CD4-positive, alpha-beta T cell treated with Interleukin-15 for 4 hours (primary cell): ENCODE measurements around the gene WBP1L.
"Not testable (repeated sequence)": the region's sequence is repeated elsewhere in the genome, so short reads cannot be mapped to it uniquely, and the experiment has no call there.

Experiments
- DNase-seq: peaks from one replicate; pipeline ENCODE4 v3.0.0-alpha.2; 2020; ENCODE audit warnings: low spot score

Gene WBP1L

GRCh38 chr10:102758933-102759262 is 15.2 kb downstream of the WBP1L start:
- DNase-seq, result not testable (repeated sequence)

DNA sequence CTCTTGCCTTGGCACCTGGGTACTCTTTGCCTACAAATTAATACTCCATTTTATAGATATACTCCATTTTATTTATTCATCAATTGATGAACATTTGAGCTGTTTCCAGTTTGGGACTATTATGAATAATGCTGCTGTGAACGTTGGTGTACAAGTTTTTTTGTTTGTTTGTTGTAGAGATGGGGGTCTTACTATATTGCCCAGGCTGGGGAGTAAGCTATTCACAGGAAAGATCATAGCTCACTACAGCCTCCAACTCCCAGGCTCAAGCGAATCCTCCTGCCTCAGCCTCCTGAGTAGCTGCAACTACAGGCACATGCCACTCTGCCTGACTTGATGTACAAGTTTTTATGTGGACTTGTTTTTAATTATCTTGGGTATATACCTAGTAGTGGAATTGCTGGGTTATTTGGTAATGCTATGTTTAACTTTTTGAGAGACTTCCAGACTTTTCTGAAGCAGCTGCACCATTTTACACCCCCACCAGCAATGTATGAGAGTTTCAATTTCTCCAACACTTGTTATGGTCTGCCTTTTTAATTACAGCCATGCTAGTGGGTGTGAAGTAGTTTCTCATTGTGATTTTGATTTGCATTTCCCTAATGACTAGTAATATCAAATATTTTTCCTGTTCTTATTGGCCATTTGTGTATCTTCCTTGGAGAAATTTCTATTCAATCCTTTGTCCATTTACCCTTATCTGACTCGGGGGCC is 15.9 kb downstream of the WBP1L start:
- DNase-seq, result no peak

DNA sequence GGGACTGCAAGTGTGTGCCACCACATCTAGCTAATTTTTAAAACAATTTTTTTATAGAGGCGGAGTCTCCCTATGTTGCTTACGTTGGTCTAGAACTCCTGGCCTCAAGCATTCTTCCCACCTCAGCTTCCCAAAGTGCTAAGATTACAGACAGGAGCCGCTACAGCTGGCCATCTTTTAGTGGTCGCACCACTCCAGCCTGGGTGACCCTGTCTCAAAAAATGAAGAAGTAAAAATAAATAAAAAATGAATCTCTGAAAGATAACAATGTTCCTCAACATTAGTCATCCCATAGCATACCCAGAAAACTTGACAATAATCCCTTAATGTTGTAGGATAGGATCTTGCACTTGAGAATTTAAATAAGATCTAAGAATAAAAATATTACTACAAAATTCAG is 18.2 kb downstream of the WBP1L start:
- no peak for DNase-seq

- no peak for DNase-seq
Measured at GRCh38 chr10:102762401-102763015, 18.8 kb downstream of the WBP1L start.

DNA sequence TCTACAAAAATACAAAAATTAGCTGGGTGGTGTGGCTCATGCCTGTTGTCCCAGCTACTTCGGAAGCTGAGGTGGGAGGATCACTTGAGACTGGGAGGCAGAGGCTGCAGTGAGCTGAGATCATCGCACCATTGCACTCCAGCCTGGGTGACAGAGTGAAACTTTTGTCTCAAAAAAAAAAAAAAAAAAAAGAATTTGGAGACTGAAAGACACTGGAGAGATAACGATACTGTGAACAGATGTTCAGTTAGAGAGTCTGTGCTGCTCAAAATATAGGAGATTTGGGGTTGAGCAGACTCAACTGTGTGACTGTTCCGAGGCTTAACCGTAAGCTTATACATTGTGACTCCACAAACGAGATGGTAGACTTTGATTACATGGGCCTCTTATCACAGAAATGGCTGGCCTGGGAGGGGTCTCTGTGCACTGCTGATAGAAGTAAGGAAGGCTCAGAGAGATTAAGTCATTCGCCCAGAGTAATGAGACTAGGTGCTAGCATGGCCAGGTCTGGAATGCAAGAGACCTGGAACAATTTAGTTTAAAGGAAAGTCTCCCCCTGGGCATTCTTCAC is 19.4 kb downstream of the WBP1L start:
- no peak for DNase-seq

GRCh38 chr10:102764470-102765161 is 20.9 kb downstream of the WBP1L start:
- no peak for DNase-seq

- no peak for DNase-seq
Measured at GRCh38 chr10:102765336-102765735, 21.6 kb downstream of the WBP1L start.

- no peak for DNase-seq
Measured at GRCh38 chr10:102767428-102768160, 23.8 kb downstream of the WBP1L start.

- no peak for DNase-seq
Measured at GRCh38 chr10:102769375-102770107, 25.8 kb downstream of the WBP1L start.

DNA sequence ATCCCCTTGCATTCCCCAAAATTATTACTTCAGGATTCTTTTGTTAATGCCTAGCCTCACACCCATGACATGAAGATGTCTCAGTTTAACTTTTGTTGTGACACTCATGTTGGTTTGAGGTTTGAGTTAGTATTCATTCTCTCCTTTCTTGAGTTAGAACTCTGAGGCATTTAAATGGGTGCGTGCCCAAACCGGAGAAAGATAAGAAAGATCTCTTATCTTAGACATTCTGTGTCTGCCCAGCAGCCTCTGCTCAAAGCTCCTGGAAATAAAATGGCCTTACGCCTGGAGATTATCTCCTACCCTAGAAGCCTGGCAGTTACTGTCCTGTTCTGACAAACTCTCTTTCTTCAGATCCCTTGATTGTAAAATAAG is 26.3 kb downstream of the WBP1L start:
- no peak for DNase-seq

- no peak for DNase-seq
Measured at GRCh38 chr10:102770792-102771191, 27.0 kb downstream of the WBP1L start.

GRCh38 chr10:102773320-102773719 is 29.6 kb downstream of the WBP1L start:
- DNase-seq, result no peak

GRCh38 chr10:102773986-102774385 is 30.2 kb downstream of the WBP1L start:
- peak; percentile 14 for DNase-seq

GRCh38 chr10:102775201-102775934 is 31.6 kb downstream of the WBP1L start:
- no peak for DNase-seq

- DNase-seq, result no peak
Measured at GRCh38 chr10:102775935-102776669, 32.4 kb downstream of the WBP1L start.

DNA sequence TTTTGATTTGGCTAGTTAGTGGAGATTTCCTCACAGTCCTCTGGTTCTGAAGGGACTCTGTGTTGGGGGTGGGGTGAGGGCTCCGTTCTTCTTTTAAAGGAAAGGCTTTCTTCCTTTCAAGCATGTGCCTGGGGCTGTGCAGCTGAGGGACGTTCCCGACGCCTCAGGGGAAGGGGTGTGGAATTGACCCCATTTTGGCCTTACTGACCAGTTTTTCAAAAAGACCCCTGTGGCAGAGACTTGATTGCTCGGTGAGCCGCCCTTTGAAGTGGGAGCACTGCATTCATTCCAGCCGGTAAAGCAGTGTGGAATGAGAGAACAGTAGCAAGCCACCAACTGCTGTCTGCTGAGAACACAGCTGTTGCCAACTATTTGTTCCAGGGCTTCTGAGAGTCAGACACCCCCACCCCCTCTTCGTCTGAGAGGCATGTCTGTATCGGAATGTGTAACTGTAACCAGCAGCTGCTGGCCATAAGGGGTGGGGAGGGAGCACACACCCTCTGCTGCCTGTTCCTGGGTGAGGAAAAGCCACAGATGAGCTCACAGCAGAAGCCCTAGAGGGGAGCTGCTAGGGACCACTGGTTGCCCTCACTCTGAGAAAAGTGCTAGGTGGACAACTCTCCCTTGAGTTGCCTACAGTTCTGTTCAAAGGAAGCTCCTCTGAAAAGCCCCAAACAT is 33.2 kb downstream of the WBP1L start:
- DNase-seq, result no peak

DNA sequence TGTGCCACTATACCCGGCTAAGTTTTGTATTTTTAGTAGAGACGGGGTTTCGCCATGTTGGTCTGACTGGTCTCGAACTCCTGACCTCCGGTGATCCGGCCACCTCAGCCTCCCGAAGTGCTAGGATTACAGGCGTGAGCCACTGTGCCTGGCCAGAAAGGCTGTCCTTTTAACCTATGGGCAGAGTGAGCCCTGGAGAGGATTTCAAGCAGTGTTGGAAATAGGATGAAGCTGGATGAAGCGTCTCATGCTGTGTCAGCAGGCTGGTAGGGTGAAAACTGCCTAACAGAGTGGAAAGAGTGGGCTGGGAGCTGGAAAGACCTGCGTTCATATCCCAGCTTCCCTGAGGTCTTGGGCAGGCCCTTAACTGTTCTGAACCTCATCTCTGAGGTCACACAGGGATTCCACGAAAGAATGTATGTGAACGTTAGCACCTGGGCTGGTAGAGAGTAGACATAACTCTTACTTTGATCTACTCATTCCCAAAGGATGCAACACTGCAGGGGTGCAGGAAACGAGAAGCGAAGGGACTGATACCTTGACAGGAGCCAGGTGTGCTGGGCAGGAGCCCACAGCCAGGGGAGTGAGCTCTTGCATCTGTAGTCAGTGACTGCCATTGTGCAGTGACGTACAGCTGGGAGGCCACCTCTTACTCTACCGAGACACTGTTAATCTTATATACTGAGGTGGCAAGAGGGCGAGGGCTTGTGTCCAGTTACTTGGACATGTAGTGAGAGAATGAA is 34.1 kb downstream of the WBP1L start:
- DNase-seq, result no peak

GRCh38 chr10:102778781-102779180 is 35.0 kb downstream of the WBP1L start:
- DNase-seq, result no peak
